Vagina (tissue), 2 donors: ENCODE measurements around the gene ARHGEF4. TPM values are rescaled to one million over a fixed set of nuclear protein-coding genes. Genes with fewer than 3 reads are reported as not detected.

Experiments used
- DNase-seq, 2 donors: peaks; one replicate each; pipeline ENCODE4 v3.0.0-alpha.2; 2017; ENCODE audit errors: extremely low spot score in 2 of 2
- H3K27ac ChIP-seq: fragments of 200-600 bp; sonication (generic); one replicate; pipeline ENCODE4 v1.5.1; 2019
- H3K27me3 ChIP-seq: fragments of 200-600 bp; sonication (generic); one replicate; pipeline ENCODE4 v1.5.1; 2019
- H3K36me3 ChIP-seq, 2 donors: fragments of 200-600 bp; sonication (generic); one replicate each; pipeline ENCODE4 v1.5.1; 2017 to 2019
- H3K4me1 ChIP-seq: fragments of 200-600 bp; sonication (generic); one replicate; pipeline ENCODE4 v1.5.1; 2019
- H3K4me3 ChIP-seq, 2 donors: fragments of 200-600 bp; sonication (generic); 1 replicate in 1 of 2; 2 replicates in 1 of 2; pipeline ENCODE4 v1.5.1; 2016 to 2019
- H3K9me3 ChIP-seq: fragments of 200-600 bp; sonication (generic); one replicate; pipeline ENCODE4 v1.5.1; 2019
- CTCF ChIP-seq, 3 experiments: fragments of 450-650 bp in 2 of 3; fragments of 200-600 bp in 1 of 3; sonication (generic) in 1 of 3; IDR thresholded peaks; one replicate each; pipeline ENCODE4 v1.5.1; 2017 to 2019; ENCODE audit warnings: antibody characterized with exemption in 3 of 3, mild to moderate bottlenecking in 2 of 3, moderate library complexity in 2 of 3
- POLR2A ChIP-seq, 2 donors: fragments of 450-650 bp; IDR thresholded peaks; one replicate each; pipeline ENCODE4 v1.6.1; 2017; ENCODE audit warnings: antibody characterized with exemption in 2 of 2, mild to moderate bottlenecking in 2 of 2, moderate library complexity in 2 of 2
- POLR2AphosphoS5 ChIP-seq, 2 donors: sonication (generic); formaldehyde crosslinking; IDR thresholded peaks; one replicate each; pipeline ENCODE4 v1.9.0; 2017; ENCODE audit warnings: antibody characterized with exemption in 2 of 2, mild to moderate bottlenecking in 2 of 2, low read depth in 1 of 2; ENCODE audit not compliant: insufficient read depth in 1 of 2
- intact Hi-C: fragments of 100-400 bp; cut with DNase I; formaldehyde crosslinking; loops from one replicate; pipeline ENCODE4 v1.15.1; 2023
- total RNA-seq: library from RNA; depleted of rRNA; stranded (reverse); fragments of >200 nt; gene quantifications from one replicate; pipeline ENCODE4 v1.2.3, GENCODE V29; 2016

Gene ARHGEF4
- total RNA-seq, 1 donor from 2014 or later: 116 TPM

GRCh38 chr2:130849896-130850787, 13.4 kb downstream of the ARHGEF4 start:
- DNase-seq: no peak
- Histone ChIP-seq H3K4me3 (no peak overlapping the region), H3K4me1 (peaks cover 5% of the 10 kb centered on the region), H3K36me3 (no peaks in the 10 kb centered on the region), H3K27me3 (no peaks in the 10 kb centered on the region), H3K27ac (no peak overlapping the region), H3K9me3 (no peaks in the 10 kb centered on the region)
- intact Hi-C loops: no loop called here
- no peak for TF ChIP-seq POLR2A (IDR thresholded peaks at IDR 0.05)
- no peak for TF ChIP-seq CTCF (IDR thresholded peaks at IDR 0.05)
- TF ChIP-seq POLR2AphosphoS5 (IDR thresholded peaks at IDR 0.05; ENCODE audit: insufficient read depth in 1 of 2, low read depth in 1 of 2): no peak

- no peak overlapping the region for H3K27ac ChIP-seq
- no peak for DNase-seq
- H3K27me3 ChIP-seq: no peaks in the 10 kb centered on the region
- H3K4me3 ChIP-seq: no peak overlapping the region
- intact Hi-C loops: no loop called here
- H3K9me3 ChIP-seq: no peaks in the 10 kb centered on the region
- TF ChIP-seq POLR2A (IDR thresholded peaks at IDR 0.05): no peak
- no peak for TF ChIP-seq POLR2AphosphoS5 (IDR thresholded peaks at IDR 0.05; ENCODE audit: insufficient read depth in 1 of 2, low read depth in 1 of 2)
- no peak for TF ChIP-seq CTCF (IDR thresholded peaks at IDR 0.05)
- no peaks in the 10 kb centered on the region for H3K36me3 ChIP-seq
- H3K4me1 ChIP-seq: peaks cover 5% of the 10 kb centered on the region
Observed at GRCh38 chr2:130850788-130851623, 14.3 kb downstream of the ARHGEF4 start.

GRCh38 chr2:130851624-130852382, 15.1 kb downstream of the ARHGEF4 start:
- Histone ChIP-seq H3K27ac (no peak overlapping the region), H3K4me3 (no peak overlapping the region), H3K9me3 (no peaks in the 10 kb centered on the region), H3K36me3 (no peaks in the 10 kb centered on the region), H3K27me3 (no peaks in the 10 kb centered on the region), H3K4me1 (peaks cover 5% of the 10 kb centered on the region)
- TF ChIP-seq POLR2AphosphoS5 (IDR thresholded peaks at IDR 0.05; ENCODE audit: insufficient read depth in 1 of 2, low read depth in 1 of 2) (peak; percentile 15 to 44), CTCF (IDR thresholded peaks at IDR 0.05) (no peak), POLR2A (IDR thresholded peaks at IDR 0.05) (no peak)
- intact Hi-C loops: no loop called here
- no peak for DNase-seq

GRCh38 chr2:130852521-130853115, 15.9 kb downstream of the ARHGEF4 start:
- no peaks in the 10 kb centered on the region for H3K27me3 ChIP-seq
- TF ChIP-seq POLR2A (IDR thresholded peaks at IDR 0.05): no peak
- TF ChIP-seq POLR2AphosphoS5 (IDR thresholded peaks at IDR 0.05; ENCODE audit: insufficient read depth in 1 of 2, low read depth in 1 of 2): no peak
- no peak for TF ChIP-seq CTCF (IDR thresholded peaks at IDR 0.05)
- peaks cover 5% of the 10 kb centered on the region for H3K4me1 ChIP-seq
- H3K27ac ChIP-seq: no peak overlapping the region
- DNase-seq: no peak
- intact Hi-C loops: no loop called here
- no peak overlapping the region for H3K4me3 ChIP-seq
- H3K9me3 ChIP-seq: no peaks in the 10 kb centered on the region
- H3K36me3 ChIP-seq: no peaks in the 10 kb centered on the region
